K562 (cell line): ENCODE measurements around the gene SOS1. TPM values are rescaled to one million over a fixed set of nuclear protein-coding genes. Genes with fewer than 3 reads are reported as not detected.

ENCODE experiments used
- BHLHE40 ChIP-seq: IDR thresholded peaks from 2 replicates; pipeline ENCODE4 v1.6.1; 2011; ENCODE audit warnings: low read length, improper control_type of control experiment
- CBX2 ChIP-seq: fragments of 200-600 bp; sonication (generic); IDR thresholded peaks from one replicate; pipeline ENCODE4 v1.6.1; 2012; ENCODE audit warnings: mild to moderate bottlenecking, low read length, inconsistent platforms; ENCODE audit not compliant: insufficient read depth, poor library complexity, severe bottlenecking
- CCAR2 ChIP-seq: fragments of 200-400 bp; formaldehyde crosslinking; IDR thresholded peaks from 2 replicates; pipeline ENCODE4 v1.6.1; 2017; ENCODE audit warnings: mild to moderate bottlenecking, low read depth, low read length
- CTCF ChIP-seq, 3 experiments: IDR thresholded peaks in 2 of 3; conservative IDR thresholded peaks in 1 of 3; 2 replicates each; pipeline ENCODE4 v1.5.1; 2011 to 2012; ENCODE audit warnings: low read length in 3 of 3, mild to moderate bottlenecking in 3 of 3, control low read depth in 2 of 3, improper control_type of control experiment in 1 of 3, inconsistent platforms in 1 of 3, low read depth in 1 of 3, mixed read lengths in 1 of 3, moderate library complexity in 1 of 3; ENCODE audit not compliant: insufficient read depth in 2 of 3
- ILK ChIP-seq: fragments of 450-650 bp; IDR thresholded peaks from 2 replicates; pipeline ENCODE4 v1.6.1; 2016; ENCODE audit warnings: missing genetic modification characterization, low read depth, mild to moderate bottlenecking, missing compliant biosample characterization, moderate library complexity, borderline replicate concordance
- KLF1 ChIP-seq: fragments of 450-650 bp; IDR thresholded peaks from 2 replicates; pipeline ENCODE4 v1.6.1; 2016; ENCODE audit warnings: missing genetic modification characterization, missing compliant biosample characterization
- KLF16 ChIP-seq: IDR thresholded peaks from 2 replicates; pipeline ENCODE4 v1.6.1; 2016; ENCODE audit warnings: antibody characterized with exemption
- POLR2AphosphoS2 ChIP-seq: IDR thresholded peaks from 2 replicates; pipeline ENCODE4 v1.6.1; 2012; ENCODE audit warnings: low read length, improper control_type of control experiment
- SAFB2 ChIP-seq: fragments of 200-400 bp; formaldehyde crosslinking; IDR thresholded peaks from 2 replicates; pipeline ENCODE4 v1.6.1; 2018; ENCODE audit warnings: borderline replicate concordance, low read length, low read depth, moderate library complexity; ENCODE audit not compliant: severe bottlenecking
- SMC3 ChIP-seq: conservative IDR thresholded peaks from 2 replicates; pipeline ENCODE4 v1.6.1; 2011; ENCODE audit warnings: low read depth, low read length, improper control_type of control experiment; ENCODE audit not compliant: insufficient read depth
- SRSF3 ChIP-seq: fragments of 200-400 bp; formaldehyde crosslinking; IDR thresholded peaks from 2 replicates; pipeline ENCODE4 v1.6.1; 2016; ENCODE audit warnings: mild to moderate bottlenecking, low read length, moderate library complexity; ENCODE audit not compliant: insufficient read depth
- SRSF7 ChIP-seq: fragments of 200-400 bp; formaldehyde crosslinking; optimal IDR thresholded peaks from 2 replicates; pipeline ENCODE3; 2017; ENCODE audit warnings: mild to moderate bottlenecking, low read depth, low read length
- ZBTB40 ChIP-seq, 2 experiments: fragments of 450-650 bp in 1 of 2; sonication (generic) in 1 of 2; formaldehyde crosslinking in 1 of 2; IDR thresholded peaks; 2 replicates each; pipeline versions ENCODE4 v1.7.1 to v1.9.0; 2016 to 2022; ENCODE audit warnings: inconsistent platforms in 1 of 2, mild to moderate bottlenecking in 1 of 2, missing genetic modification reagents in 1 of 2
- ZFP36 ChIP-seq: fragments of 150-350 bp; IDR thresholded peaks from 2 replicates; pipeline ENCODE4 v1.6.1; 2018; ENCODE audit warnings: low read length, low read depth; ENCODE audit not compliant: partially characterized antibody
- ZNF175 ChIP-seq: fragments of 200-800 bp; sonication (Bioruptor generic); IDR thresholded peaks from 2 replicates; pipeline ENCODE4 v1.6.1; 2016; ENCODE audit warnings: low read depth, mild to moderate bottlenecking, missing genetic modification characterization, missing compliant biosample characterization
- ZNF717 ChIP-seq: fragments of 250-450 bp; sonication (Bioruptor Pico); IDR thresholded peaks from 2 replicates; pipeline ENCODE4 v1.5.0; 2021
- polyA plus RNA-seq, 8 experiments: library from polyadenylated mRNA; depleted of rRNA in 4 of 8; stranded (reverse) in 5 of 8; unstranded in 3 of 8; fragments of >200 nt; fragmentation: Nextera tagmentation in 2 of 8; fragmentation: Illumina TruSeq in 1 of 8; extraction: Ambion mirVana in 2 of 8; extraction: Trizol in 1 of 8; gene quantifications; 2 replicates each; pipeline versions ENCODE4 v1.2.1 to v1.2.3, GENCODE V29; 2011 to 2014; ENCODE audit warnings: inconsistent platforms in 1 of 8, missing spikeins in 1 of 8
- total RNA-seq, 7 experiments: library from RNA; depleted of rRNA in 6 of 7; stranded (reverse); fragments of >200 nt in 6 of 7; fragmentation: Illumina TruSeq in 2 of 7; extraction: Trizol in 2 of 7; gene quantifications; 2 replicates each; pipeline versions ENCODE4 v1.2.1 to v1.2.3, GENCODE V29; 2011 to 2021; ENCODE audit warnings: low replicate concordance in 1 of 7

Gene SOS1
- total and polyA plus RNA-seq, 9 of the 15 experiments (the other 6 are each of a cell fraction or from before 2014, with no cell fraction given) = 2.5 to 27.1 (median 16.3) TPM

GRCh38 chr2:38947241-38948239, 173.3 kb downstream of the SOS1 start (continued):
- TF ChIP-seq KLF1 (tag) (no peak), SRSF7 (no peak), POLR2AphosphoS2 (no peak), ZNF175 (no peak), CBX2 (no peak), SAFB2 (no peak), SMC3 (peak; percentile 66), KLF16 (no peak), ZNF717 (CRISPR knock-in tag) (no peak), SRSF3 (no peak), CCAR2 (no peak), ZFP36 (no peak), ZBTB40 (IDR thresholded peaks at IDR 0.05) (no peak), ZBTB40 (CRISPR knock-in tag; IDR thresholded peaks at IDR 0.05) (no peak), BHLHE40 (no peak), CTCF (IDR thresholded peaks at IDR 0.05 in 2 of 3, conservative IDR thresholded peaks at IDR 0.05 in 1 of 3; ENCODE audit: insufficient read depth in 2 of 3, low read depth in 1 of 3, low read length in 3 of 3) (peak; percentile 62 to 67 (median 65)), ILK (no peak)
